SKM-1 (cell line): ENCODE results near the gene CLCN7.
"Not testable (repeated sequence)": the region's sequence is repeated elsewhere in the genome, so short reads cannot be mapped to it uniquely, and the experiment has no call there.

Source experiments
- DNase-seq: peaks from one replicate; lab custom pipeline; 2025; ENCODE audit not compliant: unreplicated experiment; lab: John Stamatoyannopoulos, UW

CLCN7 gene

DNA sequence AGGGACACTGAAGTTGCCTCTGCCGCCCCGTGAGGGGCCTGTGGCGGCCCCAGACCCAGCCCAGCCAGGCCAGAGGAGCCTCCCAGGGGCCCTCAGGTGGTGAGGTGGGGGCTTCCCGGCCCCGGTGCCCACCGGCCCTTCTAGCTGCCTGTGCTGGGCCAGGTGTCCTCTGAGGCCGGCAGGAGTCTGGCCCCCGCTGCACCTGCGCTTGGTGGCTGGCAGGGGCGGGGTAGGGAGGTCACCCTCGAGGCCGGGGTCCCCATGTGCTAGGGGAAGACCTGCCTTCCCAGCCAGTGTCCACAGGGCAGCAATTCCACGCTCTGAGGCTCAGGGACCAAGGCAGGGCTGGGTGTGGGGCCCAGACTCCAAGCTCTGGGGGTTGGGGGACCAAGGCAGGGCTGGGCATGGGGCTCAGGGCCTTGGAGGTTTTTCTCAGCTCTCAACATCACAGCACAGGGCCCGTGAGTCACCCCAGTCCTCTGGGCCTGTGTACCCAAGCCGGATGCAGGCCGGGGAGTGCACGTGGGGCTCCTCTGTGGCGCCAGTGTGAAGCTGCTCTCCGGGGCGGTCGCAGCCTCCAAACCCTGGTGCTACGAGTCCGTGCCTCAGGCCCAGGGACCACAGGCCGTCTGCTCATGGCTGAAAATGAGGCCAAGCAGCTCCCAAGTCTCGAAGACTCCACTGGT lies 29.2 kb downstream of the CLCN7 start:
- no peak for DNase-seq

DNA sequence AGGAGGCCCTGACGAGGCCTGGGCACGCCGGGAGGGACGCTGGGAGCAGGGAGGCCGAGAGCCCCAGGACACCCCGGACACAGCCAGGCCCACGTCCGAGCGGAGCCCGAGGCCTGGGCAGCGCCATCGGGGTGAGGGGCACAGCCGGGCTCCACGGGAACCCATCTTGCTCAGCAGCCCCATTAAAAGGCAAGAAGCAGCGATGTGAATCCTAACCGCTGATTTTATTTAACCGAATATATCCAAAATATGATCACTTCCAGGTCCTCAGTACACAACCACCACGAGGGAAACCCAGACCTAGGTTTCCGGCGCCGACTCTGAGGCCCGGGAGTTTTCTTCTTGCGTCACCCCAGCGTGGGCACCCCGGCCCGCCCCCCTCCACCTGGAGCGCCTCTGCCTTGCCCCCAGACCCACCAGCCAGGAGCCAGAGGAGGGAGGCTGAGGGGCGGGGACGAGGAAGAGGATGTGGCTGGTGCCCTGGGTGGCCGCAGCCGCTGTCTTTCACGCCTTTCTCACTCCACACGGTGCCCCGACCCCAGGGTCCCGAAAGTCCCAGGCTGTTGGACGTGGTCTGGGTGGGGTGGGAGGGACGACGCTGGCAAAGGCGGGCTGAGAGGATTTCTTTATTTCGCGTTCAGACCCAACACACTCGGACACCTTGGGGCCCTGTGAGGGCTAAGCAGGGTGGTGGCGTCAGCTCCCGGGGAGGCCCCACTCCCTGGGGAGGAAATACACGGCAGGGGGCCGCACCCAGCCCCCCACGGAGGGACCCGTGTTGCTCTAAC lies 29.9 kb downstream of the CLCN7 start:
- DNase-seq = no peak

DNA sequence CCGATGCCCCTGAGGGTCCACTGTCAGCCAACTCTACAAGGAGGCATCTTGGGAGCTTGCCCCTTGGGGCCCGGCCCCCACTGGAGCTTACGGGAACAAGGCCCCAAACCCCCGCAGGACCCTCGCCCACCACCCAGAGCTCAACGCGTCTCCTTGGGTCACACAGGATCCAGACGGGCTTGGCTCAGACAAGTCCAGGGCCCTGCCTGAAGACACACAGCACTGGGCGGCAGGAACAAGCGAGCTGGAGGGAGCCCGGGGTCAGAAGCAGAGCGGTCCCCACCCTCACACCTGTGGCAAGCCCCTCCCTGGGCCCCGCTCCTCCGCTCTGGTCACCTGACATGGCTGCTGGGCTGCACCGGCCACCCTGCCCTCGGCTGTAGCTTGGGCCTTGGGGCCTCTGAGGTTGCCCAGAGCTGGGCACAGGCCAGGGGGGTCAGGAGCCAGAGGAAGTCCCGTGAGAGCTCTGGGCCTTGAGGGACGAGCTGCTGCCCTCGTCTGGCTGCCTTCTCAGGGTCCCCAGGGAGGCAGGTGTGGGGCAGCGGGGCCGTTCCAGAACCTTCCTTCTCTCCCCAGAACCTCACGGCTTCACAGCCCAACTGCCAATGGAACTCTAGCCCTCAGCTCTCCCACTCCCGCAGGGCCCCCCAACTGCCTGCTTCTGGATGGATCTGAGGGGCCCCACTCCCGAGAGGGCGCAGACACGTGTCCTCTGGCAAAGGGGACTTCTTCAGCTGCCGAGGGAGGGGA lies 30.7 kb downstream of the CLCN7 start, which contains the start of gene CCDC154:
CCDC154 (minus strand) TSS at position 577 of the 750 bp plus-strand sequence; CDS start at position 343, 234 bp downstream.
- no peak for DNase-seq

DNA sequence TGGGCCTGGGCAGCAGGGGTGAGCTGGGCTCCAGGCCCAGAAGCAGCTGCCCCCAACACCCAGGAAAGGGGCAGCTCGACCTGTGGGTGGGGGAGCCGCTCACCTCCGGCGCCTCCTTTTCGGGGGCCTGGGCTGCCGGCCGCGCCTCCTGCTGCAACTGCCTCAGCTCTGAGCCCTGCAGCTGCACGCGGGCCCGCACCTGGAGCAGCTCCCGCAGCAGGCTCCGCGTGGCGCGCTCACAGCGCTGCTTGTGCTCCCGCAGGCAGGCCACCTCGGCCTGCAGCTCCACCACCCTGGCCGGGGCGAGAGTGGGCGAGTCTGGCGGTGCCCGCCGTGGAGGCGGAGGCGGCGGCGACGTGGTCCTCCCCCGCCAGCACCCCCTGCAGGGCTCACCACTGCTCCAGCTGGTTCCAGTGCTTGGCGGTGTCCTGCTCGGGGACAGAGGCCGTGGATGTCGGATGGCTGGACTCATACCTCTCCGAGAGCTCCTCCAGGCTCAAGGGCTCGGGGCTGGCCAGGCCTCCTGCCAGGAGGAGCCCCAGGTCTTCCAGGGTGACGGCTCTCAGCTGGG lies 31.3 kb downstream of the CLCN7 start:
- DNase-seq = no peak

DNA sequence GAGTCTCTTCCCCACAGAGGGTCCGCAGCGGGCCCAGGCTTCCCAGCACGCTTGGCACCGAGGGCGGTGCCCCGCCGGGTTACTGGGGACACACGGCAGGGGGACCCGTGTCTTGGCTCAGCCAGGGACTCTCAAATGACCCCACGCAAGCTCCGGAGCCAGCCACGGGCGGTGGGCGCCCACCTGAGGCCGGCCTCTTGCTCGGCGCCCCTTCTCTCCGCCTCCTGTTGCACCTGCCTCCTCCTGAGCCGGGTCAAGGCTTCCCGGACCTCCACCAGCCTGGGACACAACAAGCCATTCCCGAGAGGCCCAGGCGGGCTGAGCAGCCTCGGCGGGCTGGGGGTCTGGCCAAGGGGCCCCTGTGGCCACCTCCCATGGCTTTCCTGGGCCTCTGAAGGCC lies 32.1 kb downstream of the CLCN7 start:
- DNase-seq = no peak

DNA sequence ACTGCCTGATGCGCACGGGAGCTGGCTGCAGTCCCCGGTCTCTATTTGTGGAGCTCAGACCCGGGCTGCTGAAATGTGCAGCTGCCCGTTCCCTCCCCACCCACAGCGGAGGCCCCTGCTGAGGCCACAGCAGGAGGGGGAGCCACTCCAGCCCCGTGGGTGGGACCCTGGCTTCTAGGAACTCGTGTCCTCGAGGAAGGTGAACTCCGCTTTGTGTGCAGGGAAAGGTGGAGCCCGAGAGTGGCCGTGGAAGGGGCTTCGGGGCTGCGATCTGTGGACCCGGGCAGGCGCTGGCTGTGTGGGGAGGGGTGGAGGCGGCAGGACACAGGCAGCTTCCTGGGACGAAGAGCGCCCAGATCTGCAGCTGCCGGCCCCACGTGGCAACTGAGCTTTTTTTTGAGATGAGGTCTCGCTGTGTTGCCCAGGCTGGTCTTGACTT lies 33.4 kb downstream of the CLCN7 start:
- DNase-seq = no peak

DNA sequence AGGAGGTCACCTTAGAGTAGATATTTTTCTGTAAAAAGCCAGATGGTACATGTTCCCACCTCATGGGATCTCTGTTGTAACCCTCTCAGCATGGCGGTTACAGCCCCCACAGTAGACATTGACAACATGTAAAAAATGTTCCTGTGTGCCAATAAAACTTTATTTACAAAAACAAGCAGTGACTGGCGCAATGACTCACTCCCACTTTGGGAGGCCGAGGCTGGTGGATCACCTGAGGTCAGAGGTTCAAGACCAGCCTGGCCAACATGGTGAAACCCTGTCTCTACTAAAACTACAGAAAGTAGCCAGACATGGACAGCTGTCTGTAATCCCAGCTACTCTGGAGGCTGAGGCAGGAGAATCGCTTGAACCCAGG lies 35.1 kb downstream of the CLCN7 start:
- DNase-seq = not testable (repeated sequence)

DNA sequence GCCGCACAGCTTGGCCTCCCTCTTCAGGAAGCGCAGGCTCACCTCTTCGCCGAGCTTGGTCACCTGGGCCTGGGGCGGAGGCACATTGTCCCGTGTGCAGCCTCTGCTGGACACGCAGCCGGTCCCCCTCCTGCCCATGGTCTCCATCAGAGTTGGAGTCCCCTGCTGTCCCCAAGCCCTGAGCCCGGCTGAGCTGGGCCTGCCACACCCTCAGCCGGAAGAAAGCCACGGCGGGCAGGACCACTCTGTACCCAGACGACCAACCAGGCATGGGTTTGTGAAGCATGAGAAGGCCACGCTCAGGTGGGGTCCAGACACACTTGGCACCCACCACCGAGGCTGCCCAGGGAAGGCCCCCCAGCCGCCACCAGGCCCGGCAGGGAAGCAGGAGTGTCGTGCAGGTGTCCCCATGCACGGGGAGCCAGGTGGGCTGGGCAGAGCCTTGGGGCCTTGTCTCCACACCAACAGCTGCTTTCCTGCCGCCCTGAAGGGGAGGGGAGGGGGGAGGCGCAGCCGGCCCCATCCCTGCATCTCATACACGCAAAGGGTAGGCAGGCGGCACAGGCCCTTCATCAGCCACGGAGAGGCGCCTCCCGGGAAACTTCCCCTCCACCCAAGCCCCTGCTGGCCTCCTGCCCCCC lies 35.6 kb downstream of the CLCN7 start:
- no peak for DNase-seq

DNA sequence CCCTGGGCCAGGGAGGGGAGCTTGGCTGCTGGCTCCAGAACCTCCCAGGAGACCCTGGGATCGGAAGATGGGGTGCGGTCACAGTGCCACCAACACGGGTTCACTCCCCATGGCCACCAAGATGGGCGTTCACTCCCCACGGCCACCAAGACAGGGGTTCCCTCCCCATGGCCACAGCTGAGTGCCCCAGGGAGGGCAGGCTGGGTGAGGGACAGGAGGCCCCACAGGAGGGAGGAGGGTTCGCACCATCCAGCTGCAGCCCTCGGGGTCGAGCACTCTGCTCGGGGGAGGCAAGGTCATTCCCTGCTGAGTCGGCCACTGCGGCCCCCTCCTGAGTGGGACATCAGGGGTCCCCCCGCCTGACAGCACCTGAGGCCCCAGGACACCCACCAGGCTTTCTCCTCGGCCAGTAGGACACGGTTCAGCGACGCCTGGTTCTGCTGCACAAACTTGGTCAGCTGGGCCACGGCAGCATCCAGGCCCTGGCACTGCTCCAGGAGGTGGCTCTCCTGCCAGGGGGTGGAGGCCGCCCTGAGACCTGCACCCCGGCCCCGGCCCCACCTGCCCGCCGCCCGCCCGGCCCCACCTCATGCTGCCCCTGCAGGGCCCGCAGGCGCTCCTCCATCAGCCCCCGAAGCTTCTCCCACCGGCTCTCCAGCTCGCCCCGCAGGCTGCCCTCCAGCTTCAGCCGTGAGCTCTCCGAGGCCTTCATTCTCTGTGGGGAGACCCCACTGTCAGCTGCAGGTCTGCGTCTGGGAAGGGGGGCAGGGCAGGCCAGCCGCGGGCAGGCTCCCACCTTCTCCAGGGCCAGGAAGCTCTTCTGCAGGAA lies 36.4 kb downstream of the CLCN7 start:
- DNase-seq = no peak

DNA sequence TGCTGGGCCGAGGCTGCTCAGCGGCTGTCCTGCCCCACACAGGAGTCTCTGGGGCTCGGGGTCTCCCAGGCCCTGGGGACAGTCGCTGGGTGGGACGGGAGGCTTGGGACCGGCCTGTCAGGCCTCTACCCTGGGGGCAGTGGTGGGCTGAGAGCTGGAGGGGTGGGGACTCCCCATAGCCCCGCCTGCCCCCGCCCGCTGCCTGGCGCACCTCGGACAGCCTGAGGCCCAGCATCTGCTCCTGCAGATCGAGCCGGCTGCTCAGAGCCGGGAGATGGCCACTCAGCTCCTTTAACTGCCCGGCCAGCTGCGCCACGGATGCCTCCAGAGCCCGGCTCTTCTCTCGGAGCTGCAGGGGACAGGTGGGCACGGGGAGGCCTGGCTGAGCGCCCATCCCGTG lies 37.2 kb downstream of the CLCN7 start:
- no peak for DNase-seq

DNA sequence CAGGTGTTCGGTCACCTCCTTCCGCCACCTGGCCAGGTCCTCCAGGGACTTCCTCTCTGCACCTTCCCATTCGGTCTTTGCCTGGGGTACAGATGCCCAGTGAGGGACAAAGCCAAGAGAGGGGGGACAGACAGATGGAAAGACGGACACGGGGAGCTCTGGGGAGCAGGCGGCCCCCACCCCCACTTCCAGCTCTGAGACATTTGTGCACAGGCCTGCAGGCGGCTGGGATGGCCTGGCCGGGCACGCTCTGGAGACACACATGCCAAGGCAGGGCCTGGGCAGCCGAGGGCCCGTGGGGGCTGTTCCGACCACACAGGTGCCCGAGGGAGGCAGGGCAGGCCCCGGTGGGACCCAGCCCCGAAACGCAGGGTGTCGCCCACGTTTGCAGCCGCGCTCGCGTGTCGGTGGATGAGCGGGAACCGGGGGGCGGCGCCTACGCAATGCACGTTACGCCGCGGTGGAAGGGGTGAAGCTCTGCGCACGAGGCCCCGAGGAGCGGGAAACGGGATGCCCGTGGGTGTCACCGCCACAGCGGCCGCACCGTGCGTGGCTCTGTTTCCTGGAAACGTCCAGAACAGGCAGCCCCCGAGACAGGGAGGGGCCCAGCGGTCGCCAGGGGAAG lies 38.0 kb downstream of the CLCN7 start:
- no peak for DNase-seq

DNA sequence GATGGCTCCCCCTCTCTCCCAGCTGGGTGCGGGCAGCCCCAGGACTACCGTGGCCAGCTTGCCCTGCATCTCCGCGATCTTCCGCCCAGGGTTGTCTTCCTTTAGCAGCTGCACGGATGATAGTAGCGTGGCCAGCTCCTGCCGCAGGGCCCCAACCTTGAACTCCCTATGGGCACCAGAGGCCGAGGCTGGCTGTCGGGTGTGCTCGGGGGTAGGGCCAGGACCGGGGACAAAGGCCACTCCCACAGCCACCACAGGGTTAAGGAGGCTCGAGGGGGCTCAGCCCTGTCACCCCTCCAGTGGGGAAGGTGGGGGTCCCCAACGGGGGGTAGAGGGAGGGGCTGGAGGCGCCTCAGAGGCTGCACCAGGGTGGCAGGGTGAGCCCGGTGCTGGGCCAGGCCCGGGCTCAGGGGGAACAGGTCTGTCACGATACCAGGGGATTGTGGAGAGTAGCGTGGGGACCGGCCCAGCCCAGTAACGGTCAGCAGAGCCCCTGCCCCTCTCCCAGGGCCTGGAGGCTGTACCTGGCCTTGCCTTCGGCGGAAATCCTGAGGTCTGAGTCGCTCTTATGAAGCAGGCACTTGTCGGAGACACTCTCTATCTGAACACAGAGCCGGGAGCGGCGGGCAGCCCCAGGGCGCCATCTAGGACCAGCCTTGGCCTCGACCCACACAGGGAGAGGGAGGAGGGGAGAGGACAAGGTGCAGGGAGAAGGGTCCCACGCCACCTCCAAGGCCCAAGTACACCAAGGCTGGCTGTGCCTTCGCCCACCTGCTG lies 38.7 kb downstream of the CLCN7 start:
- no peak for DNase-seq

DNA sequence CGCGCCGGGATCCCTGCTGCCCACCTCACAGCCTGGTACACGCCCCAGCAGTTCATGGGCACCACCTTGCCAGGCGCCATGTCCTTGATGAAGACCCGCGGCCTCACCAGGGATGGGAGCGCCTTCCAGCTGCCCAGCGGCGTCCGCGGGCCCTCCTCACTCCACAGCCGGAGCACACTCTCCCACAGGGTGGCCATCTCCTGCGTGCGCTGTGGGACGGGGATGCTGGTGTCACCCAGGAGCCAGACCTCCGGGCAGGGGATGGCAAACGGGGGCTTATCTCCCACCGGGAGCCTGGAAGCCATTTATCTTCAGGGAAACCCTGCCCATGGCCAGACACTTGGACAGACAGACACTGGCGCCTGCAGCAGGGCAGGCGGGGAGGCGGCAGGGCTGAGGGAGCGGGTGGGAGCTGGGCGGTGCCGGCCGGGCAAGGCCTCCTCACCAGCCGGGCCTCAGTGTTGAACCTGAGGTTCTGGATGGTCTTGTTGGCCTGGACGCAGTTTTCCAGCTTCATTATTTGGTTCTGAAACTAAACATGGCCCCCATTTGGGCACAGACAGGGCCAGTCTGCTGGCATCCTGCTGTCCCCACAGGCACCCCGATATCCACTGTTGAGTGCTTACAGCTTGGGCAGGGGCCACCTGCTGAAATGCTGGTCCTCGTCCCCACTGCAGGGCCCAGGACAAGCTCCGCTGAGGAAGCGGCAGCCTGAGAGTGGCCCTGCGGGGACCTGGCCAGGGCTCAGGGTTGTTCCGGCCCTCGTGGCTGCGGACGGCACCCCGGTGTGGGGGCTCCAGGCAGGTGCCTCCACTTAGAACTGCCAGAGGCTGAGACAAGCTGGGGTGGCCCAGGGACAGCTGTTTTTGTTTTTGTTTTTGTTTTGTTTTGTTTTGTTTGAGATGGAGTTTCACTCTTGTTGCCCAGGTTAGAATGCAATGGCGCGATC lies 39.9 kb downstream of the CLCN7 start:
- no peak for DNase-seq

DNA sequence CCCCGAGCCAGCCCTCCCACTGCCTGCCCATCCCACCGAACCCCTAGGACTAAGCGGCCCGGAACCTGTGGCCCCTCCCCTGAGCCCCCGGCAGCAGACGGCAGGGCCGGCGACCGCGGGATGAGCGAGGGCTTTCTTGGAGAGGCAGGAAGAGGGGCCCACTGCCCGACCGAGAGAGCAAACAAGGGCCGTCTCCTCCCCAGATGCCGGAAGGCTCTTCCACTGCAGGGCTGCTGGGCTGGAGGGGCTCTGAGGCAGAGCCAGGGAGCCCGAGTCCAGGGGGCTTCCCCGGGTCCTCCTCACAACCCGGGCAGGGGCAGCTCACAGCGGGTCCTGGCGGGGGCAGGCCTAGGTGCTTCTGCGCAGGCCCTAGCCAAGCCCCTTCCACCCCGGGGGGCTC lies 41.1 kb downstream of the CLCN7 start:
- no peak for DNase-seq

DNA sequence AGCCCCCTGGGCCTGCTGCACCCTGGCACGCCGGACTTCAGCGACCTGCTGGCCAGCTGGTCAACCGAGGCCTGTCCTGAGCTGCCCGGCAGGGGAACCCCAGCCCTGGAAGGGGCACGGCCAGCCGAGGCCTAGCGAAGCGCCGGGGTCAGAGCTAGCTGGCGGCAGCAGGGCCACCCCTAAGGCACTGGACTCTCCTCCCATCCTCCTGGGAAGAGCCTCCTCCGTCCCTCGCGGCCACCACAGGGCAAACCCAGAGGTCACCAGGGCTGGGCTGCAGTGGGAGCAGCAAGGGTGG lies 41.6 kb downstream of the CLCN7 start:
- no peak for DNase-seq

DNA sequence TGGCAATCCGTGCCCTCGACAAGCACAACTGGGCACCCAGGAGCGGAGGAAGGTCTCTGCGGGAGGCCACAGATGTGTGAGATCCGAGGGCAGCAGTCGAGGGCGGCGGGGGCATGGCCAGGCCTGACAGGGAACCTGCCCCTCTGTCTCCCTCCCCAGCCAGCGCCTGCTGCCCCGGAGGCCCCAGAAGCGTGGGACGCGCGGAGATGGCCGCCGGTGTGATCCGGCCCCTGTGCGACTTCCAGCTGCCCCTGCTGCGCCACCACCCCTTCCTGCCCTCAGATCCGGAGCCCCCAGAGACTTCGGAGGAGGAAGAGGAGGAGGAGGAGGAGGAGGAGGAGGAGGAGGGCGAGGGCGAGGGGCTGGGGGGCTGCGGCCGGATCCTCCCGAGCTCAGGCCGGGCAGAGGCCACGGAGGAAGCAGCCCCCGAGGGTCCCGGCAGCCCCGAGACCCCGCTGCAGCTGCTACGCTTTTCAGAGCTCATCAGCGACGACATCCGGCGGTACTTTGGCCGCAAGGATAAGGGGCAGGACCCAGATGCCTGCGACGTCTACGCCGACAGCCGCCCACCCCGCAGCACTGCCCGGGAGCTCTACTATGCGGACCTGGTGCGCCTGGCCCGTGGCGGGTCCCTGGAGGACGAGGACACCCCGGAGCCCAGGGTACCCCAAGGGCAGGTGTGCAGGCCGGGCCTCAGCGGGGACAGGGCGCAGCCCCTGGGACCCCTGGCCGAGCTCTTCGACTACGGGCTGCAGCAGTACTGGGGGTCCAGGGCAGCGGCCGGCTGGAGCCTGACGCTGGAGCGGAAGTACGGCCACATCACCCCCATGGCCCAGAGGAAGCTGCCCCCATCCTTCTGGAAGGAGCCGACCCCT lies 42.2 kb downstream of the CLCN7 start:
- DNase-seq = no peak
